ENCODE measurements around the gene SUFU.

- TF ChIP-seq, protein P1, sequence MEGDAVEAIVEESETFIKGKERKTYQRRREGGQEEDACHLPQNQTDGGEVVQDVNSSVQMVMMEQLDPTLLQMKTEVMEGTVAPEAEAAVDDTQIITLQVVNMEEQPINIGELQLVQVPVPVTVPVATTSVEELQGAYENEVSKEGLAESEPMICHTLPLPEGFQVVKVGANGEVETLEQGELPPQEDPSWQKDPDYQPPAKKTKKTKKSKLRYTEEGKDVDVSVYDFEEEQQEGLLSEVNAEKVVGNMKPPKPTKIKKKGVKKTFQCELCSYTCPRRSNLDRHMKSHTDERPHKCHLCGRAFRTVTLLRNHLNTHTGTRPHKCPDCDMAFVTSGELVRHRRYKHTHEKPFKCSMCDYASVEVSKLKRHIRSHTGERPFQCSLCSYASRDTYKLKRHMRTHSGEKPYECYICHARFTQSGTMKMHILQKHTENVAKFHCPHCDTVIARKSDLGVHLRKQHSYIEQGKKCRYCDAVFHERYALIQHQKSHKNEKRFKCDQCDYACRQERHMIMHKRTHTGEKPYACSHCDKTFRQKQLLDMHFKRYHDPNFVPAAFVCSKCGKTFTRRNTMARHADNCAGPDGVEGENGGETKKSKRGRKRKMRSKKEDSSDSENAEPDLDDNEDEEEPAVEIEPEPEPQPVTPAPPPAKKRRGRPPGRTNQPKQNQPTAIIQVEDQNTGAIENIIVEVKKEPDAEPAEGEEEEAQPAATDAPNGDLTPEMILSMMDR (IDR thresholded peaks at IDR 0.05), result no peak
- no peak for TF ChIP-seq POLR2A (IDR thresholded peaks at IDR 0.05)
Observed at GRCh38 chr10:102605712-102606111, 101.9 kb downstream of the SUFU start.

All from sigmoid colon (tissue), 3 donors.